Measurements from ENCODE around the gene CAMK2B. TPM values are rescaled to one million over a fixed set of nuclear protein-coding genes. Genes with fewer than 3 reads are reported as not detected.

CAMK2B gene
- polyA plus RNA-seq, 3 donors, result 1.7 to 3.7 (median 3.4) TPM

DNA sequence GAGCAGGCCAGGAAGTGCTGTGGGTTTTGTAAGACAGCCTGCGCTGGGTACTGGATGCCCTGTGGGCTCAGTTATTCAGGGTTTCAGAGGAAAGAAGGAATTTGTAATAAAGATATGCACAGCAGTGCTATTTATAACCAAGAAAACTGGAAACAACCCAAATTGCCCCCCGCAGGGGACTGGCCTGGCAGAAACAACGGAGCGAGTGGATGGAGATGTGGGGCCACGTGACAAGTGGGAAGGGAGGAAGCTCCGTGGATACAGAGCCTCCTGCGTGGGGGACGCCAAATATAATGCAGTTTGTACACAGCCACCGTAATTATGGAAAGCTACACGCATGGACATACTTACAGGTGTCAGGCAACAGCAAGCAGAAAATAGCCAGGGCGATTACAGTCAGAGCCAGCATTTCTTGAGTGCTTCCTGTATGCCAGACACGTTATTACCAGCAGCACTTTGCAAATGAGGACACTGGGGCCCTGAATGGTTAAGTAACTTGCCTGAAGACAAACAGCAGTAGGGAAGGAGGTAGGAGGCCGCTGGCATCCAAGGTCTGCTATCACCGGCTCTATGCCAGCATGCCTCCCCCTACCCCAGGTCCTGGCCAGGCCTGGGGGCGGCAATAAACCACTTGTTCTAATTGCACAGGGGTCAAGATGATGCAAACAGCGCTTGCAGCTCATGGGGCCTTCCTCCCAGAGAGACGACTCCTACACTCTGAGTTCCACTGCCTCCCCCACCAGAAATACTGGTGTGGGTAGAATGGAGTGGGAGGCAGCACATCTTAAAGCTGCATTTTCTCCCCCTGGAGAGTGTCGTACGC lies 8.7 kb upstream of the CAMK2B start:
- no peak for DNase-seq (ENCODE audit: extremely low read depth in 1 of 11, low read depth in 9 of 11, low spot score in 4 of 11)

- DNase-seq (ENCODE audit: extremely low read depth in 1 of 11, low read depth in 9 of 11, low spot score in 4 of 11), result no peak
Observed at GRCh38 chr7:44331682-44332081, 6.3 kb upstream of the CAMK2B start.

GRCh38 chr7:44330331-44330730 lies 4.9 kb upstream of the CAMK2B start:
- DNase-seq (ENCODE audit: extremely low read depth in 1 of 11, low read depth in 9 of 11, low spot score in 4 of 11), result no peak

DNA sequence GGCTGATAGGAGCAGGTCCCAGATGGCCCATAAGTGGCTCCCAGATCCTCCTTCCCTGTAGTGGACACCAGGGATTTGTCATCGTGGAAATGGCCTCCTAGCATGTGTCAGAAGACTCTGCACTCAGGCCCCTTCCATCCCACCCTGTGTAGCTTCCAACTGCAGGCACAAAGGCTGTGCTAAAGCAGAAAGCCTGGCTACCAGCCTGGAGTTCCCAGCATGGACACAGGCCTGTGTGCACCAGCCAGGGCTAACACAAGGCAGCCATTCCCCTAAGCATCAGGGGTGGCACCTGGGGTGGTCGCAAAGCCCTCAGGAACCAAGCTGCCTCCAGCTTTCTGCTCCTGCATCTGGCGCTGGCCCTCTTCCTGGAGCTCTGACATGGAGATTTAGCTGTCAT lies 4.5 kb upstream of the CAMK2B start:
- no peak for DNase-seq (ENCODE audit: extremely low read depth in 1 of 11, low read depth in 9 of 11, low spot score in 4 of 11)

- no peak for DNase-seq (ENCODE audit: extremely low read depth in 1 of 11, low read depth in 9 of 11, low spot score in 4 of 11)
Observed at GRCh38 chr7:44329081-44329480, 3.7 kb upstream of the CAMK2B start.

DNA sequence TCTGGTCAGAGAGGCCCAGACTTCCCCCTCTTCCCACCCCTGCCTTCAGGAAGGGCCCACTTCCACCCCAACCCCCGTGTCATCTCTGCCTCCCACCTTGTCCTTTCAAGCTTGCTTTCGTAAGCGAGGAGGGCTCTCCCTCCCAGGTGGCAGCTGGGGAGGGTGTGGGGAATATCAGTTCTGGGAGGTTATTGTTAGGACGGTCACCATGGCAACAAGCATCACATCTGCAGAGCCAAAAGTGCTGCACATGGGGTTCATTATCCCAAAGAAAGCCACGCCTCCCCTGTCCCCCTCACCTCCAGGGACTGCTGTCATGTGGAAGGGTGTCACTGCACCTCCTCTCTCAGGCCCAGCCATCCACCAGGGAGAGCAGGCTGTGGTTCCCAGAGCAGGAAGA lies 2.6 kb upstream of the CAMK2B start:
- DNase-seq (ENCODE audit: extremely low read depth in 1 of 11, low read depth in 9 of 11, low spot score in 4 of 11), result no peak

GRCh38 chr7:44326261-44327125 lies 1.1 kb upstream of the CAMK2B start:
- DNase-seq (ENCODE audit: extremely low read depth in 1 of 11, low read depth in 9 of 11, low spot score in 4 of 11), result no peak

DNA sequence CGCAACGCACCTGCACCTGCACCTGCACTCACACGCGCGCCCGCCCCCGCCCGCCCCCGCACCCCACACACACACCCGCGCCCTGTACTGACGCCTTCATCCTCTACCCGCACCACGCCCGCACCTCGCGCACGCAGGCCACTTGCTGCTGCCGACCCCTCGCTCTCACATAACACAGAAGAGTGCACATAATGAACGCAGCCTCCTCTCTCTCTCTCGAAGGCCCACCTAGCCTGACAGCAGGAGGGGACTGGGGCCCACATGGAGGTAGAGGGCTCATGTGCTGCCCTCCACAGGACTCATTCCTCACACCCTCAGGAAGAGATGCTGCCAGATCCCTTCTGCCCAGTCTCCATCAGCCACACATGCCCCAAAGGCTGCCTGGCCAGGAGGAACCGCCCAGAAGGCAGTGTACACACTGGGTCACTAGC lies 432 bp upstream of the CAMK2B start:
- DNase-seq (ENCODE audit: extremely low read depth in 1 of 11, low read depth in 9 of 11, low spot score in 4 of 11), result no peak

DNA sequence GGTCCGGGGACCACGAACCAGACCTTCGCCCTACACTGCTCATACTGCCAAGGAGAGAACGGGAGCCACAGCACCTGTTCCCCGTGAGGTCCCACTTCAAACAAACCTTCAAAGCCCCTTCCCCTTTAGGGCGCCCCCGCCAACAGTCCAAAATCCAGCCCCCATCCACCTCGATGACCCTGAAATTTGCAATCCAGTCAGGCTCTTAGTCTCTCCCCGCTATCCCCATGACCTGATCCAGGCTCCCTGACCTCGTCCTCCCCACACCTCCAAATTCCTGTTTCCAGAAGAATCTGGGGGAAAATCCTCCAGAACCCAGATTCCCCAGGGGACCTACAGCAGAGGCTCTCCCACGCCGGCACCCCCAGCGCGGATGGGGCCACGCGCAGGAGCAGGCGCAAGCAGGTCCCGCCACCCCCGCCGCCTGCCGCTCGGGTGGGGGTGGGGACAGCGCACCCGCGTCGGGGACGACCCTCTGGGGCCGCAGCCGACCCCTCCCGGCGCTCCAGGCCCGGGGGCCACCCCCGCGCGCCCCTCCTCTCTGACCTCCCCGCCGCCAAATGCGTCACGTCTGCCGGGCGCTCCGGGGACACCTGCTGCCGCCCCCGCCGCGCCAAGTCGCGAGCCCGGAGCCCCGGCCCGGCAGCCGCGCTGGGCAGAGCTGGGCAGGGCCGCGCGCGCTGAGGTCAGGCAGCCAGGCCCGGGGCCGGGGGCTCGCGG lies 753 bp downstream of the CAMK2B start:
- no peak for DNase-seq (ENCODE audit: extremely low read depth in 1 of 11, low read depth in 9 of 11, low spot score in 4 of 11)

DNA sequence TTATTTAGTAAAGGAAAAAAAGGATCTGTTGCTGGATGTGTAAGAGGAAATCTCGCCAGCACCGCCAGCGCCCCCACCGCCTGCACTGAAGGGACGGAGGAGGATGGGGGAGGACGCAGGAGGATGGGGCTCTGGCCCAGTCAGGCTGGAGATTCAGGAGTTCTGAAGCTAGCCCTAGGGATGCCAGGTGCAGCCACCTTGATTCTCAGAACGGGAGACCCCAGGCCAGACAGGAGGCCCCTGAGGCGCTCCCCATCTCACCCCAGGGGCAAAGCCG lies 1.3 kb downstream of the CAMK2B start:
- DNase-seq (ENCODE audit: extremely low read depth in 1 of 11, low read depth in 9 of 11, low spot score in 4 of 11), result no peak

- DNase-seq (ENCODE audit: extremely low read depth in 1 of 11, low read depth in 9 of 11, low spot score in 4 of 11), result no peak
Observed at GRCh38 chr7:44323381-44324203, 1.8 kb downstream of the CAMK2B start.

DNA sequence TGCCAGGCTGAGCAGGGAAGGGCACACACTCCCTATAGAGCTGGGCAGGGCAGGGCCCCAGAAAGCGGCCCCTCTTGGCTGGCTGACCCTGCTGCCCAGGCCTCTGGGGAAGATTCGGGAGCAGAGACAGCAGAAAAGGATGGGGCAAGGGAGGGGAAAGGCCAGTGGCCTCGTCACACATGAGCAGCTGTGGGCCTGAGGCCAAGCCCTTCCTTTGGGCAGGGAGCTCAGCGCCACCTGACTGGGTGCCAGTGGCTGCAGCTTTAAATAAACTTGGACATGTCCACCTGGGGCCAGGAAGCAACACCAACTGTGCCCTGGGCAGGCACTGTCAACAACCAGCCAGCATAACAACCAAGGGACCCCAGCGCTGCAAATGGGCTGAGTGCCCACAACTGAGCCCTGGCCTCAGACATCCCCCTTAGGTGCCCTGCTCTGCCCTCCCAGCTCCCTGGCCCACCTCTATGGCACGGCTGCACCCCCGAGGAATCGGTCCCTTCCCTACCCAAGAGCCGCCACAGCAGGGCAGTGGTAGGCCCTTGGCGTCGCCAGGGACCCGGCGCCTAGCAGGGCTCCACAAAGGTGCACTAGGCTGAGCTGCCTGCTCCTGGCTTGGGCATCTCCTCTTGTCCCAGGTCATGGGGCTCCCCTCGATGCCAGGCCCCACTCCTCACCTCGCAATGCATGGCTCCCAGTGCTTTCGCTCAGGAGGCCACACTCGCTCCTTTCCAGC lies 2.6 kb downstream of the CAMK2B start:
- no peak for DNase-seq (ENCODE audit: extremely low read depth in 1 of 11, low read depth in 9 of 11, low spot score in 4 of 11)

GRCh38 chr7:44321796-44322195 lies 3.6 kb downstream of the CAMK2B start:
- no peak for DNase-seq (ENCODE audit: extremely low read depth in 1 of 11, low read depth in 9 of 11, low spot score in 4 of 11)

- no peak for DNase-seq (ENCODE audit: extremely low read depth in 1 of 11, low read depth in 9 of 11, low spot score in 4 of 11)
Observed at GRCh38 chr7:44320794-44321371, 4.5 kb downstream of the CAMK2B start.

DNA sequence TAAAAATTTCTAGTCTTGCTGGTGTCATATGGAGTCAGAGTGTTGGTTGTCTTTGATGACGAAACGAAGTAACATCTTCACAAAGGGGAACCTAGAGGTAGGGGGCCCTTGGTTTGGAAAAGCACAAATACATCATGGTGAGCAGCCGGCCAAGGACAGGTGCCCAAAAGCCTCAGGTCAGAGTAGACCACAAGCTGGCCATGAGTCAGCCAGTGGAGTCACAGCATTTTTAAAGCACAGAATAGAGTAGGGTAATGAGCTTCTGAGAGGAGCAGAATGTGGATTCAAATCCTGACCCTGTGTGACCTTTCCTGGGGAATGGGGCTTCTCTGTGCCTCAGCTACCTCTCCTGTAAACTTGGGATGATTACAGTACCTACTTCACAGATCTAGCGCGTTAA lies 5.3 kb downstream of the CAMK2B start:
- no peak for DNase-seq (ENCODE audit: extremely low read depth in 1 of 11, low read depth in 9 of 11, low spot score in 4 of 11)

- DNase-seq (ENCODE audit: extremely low read depth in 1 of 11, low read depth in 9 of 11, low spot score in 4 of 11), result no peak
Observed at GRCh38 chr7:44318332-44318731, 7.1 kb downstream of the CAMK2B start.

DNA sequence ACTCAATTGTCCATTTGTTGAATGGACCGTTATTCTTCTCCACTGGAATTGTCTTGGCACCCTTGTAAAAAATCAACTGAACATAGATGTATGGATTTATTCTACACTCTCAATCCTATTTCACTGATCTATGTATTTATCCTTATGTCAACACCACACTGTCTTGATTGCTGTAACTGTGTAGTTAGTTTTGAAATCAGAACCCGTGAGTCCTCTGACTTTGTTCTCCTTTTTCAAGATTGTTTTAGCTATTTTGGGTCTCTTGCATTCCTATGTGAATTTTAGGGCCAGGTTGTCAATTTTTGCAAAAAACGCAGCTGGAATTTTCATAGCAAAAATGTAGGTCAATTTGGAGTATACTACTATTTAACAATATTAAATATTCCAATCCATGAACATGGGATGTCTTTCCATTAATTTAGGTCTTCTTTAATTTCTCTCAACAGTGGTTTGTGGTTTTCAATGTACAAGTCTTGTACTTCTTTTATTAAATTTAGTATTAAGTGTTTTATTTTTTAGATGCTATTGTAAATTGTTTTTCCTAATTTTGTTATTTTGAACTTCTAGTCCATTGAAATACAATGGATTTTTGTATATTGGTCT lies 10.0 kb downstream of the CAMK2B start:
- DNase-seq (ENCODE audit: extremely low read depth in 1 of 11, low read depth in 9 of 11, low spot score in 4 of 11), result no peak

GRCh38 chr7:44313621-44314031 lies 11.8 kb downstream of the CAMK2B start:
- DNase-seq (ENCODE audit: extremely low read depth in 1 of 11, low read depth in 9 of 11, low spot score in 4 of 11), result no peak

Measured in renal cortex interstitium (tissue), 11 donors.